ENCODE measurements around the gene SLC6A17. TPM values are rescaled to one million over a fixed set of nuclear protein-coding genes. Genes with fewer than 3 reads are reported as not detected.

Gene SLC6A17
- total RNA-seq, 1 donor from 2014 or later: 1.7 TPM

- intact Hi-C loops (cut with DNase I): no loop called here
- H3K4me3 ChIP-seq: no peak overlapping the region
- TF ChIP-seq POLR2AphosphoS5 (IDR thresholded peaks at IDR 0.05; ENCODE audit: insufficient read depth in 1 of 2, low read depth in 1 of 2) (no peak), POLR2A (IDR thresholded peaks at IDR 0.05) (no peak), CTCF (IDR thresholded peaks at IDR 0.05) (no peak)
- H3K9me3 ChIP-seq: no peaks in the 10 kb centered on the region
- H3K27ac ChIP-seq: no peak overlapping the region
- DNase-seq (ENCODE audit: extremely low spot score in 2 of 2): no peak
- no peaks in the 10 kb centered on the region for H3K27me3 ChIP-seq
- no peaks in the 10 kb centered on the region for H3K36me3 ChIP-seq
- peaks cover 11% of the 10 kb centered on the region for H3K4me1 ChIP-seq
These were observed 24.5 kb upstream of the SLC6A17 start for GRCh38 chr1:110125810-110126209.

- Histone ChIP-seq H3K9me3 (no peaks in the 10 kb centered on the region), H3K4me1 (peaks cover 11% of the 10 kb centered on the region), H3K27me3 (no peaks in the 10 kb centered on the region), H3K27ac (no peak overlapping the region), H3K4me3 (peak overlapping the region in 1 of 2 donors; percentile 21), H3K36me3 (no peaks in the 10 kb centered on the region)
- TF ChIP-seq CTCF (IDR thresholded peaks at IDR 0.05) (no peak), POLR2AphosphoS5 (IDR thresholded peaks at IDR 0.05; ENCODE audit: insufficient read depth in 1 of 2, low read depth in 1 of 2) (no peak), POLR2A (IDR thresholded peaks at IDR 0.05) (no peak)
- intact Hi-C loops (cut with DNase I): no loop called here
- no peak for DNase-seq (ENCODE audit: extremely low spot score in 2 of 2)
These were observed 20.1 kb upstream of the SLC6A17 start for GRCh38 chr1:110130113-110130591.

- H3K4me1 ChIP-seq: peaks cover 11% of the 10 kb centered on the region
- intact Hi-C loops (cut with DNase I): no loop called here
- no peak overlapping the region for H3K27ac ChIP-seq
- no peaks in the 10 kb centered on the region for H3K36me3 ChIP-seq
- TF ChIP-seq POLR2AphosphoS5 (IDR thresholded peaks at IDR 0.05; ENCODE audit: insufficient read depth in 1 of 2, low read depth in 1 of 2) (no peak), POLR2A (IDR thresholded peaks at IDR 0.05) (no peak), CTCF (IDR thresholded peaks at IDR 0.05) (no peak)
- DNase-seq (ENCODE audit: extremely low spot score in 2 of 2): no peak
- no peaks in the 10 kb centered on the region for H3K27me3 ChIP-seq
- no peak overlapping the region for H3K4me3 ChIP-seq
- H3K9me3 ChIP-seq: no peaks in the 10 kb centered on the region
These were observed 19.3 kb upstream of the SLC6A17 start for GRCh38 chr1:110130989-110131388.

GRCh38 chr1:110132682-110133081 lies 17.6 kb upstream of the SLC6A17 start:
- Histone ChIP-seq H3K27ac (no peak overlapping the region), H3K9me3 (no peaks in the 10 kb centered on the region), H3K36me3 (no peaks in the 10 kb centered on the region), H3K4me1 (peaks cover 11% of the 10 kb centered on the region), H3K27me3 (no peaks in the 10 kb centered on the region), H3K4me3 (no peak overlapping the region)
- TF ChIP-seq CTCF (IDR thresholded peaks at IDR 0.05) (no peak), POLR2A (IDR thresholded peaks at IDR 0.05) (no peak), POLR2AphosphoS5 (IDR thresholded peaks at IDR 0.05; ENCODE audit: insufficient read depth in 1 of 2, low read depth in 1 of 2) (no peak)
- no peak for DNase-seq (ENCODE audit: extremely low spot score in 2 of 2)
- intact Hi-C loops (cut with DNase I): no loop called here

- Histone ChIP-seq H3K4me3 (no peak overlapping the region), H3K4me1 (peaks cover 11% of the 10 kb centered on the region), H3K27ac (no peak overlapping the region), H3K9me3 (no peaks in the 10 kb centered on the region), H3K27me3 (no peaks in the 10 kb centered on the region), H3K36me3 (no peaks in the 10 kb centered on the region)
- no peak for DNase-seq (ENCODE audit: extremely low spot score in 2 of 2)
- no peak for TF ChIP-seq POLR2A (IDR thresholded peaks at IDR 0.05)
- no peak for TF ChIP-seq CTCF (IDR thresholded peaks at IDR 0.05)
- no peak for TF ChIP-seq POLR2AphosphoS5 (IDR thresholded peaks at IDR 0.05; ENCODE audit: insufficient read depth in 1 of 2, low read depth in 1 of 2)
- intact Hi-C loops (cut with DNase I): no loop called here
These were observed 16.9 kb upstream of the SLC6A17 start for GRCh38 chr1:110133436-110133835.
